Neuronal stem cell (in vitro differentiated cells): ENCODE results near the gene RNF175. TPM values are rescaled to one million over a fixed set of nuclear protein-coding genes. Genes with fewer than 3 reads are reported as not detected.

ENCODE experiments used
- DNase-seq: peaks from one replicate; pipeline ENCODE4 v3.0.0-alpha.2; 2013; ENCODE audit warnings: low spot score
- H2AFZ ChIP-seq: one replicate; pipeline ENCODE4 v1.6.1; 2013; ENCODE audit warnings: mild to moderate bottlenecking, low read length, inconsistent platforms
- H2AK5ac ChIP-seq: 2 replicates; pipeline ENCODE4 v1.6.1; 2013; ENCODE audit warnings: low read depth, mild to moderate bottlenecking, inconsistent platforms, low read length, moderate library complexity, mixed read lengths
- H2BK120ac ChIP-seq: 2 replicates; pipeline ENCODE4 v1.6.1; 2013; ENCODE audit warnings: low read depth, mild to moderate bottlenecking, inconsistent platforms, low read length, moderate library complexity, mixed read lengths
- H2BK12ac ChIP-seq: one replicate; pipeline ENCODE4 v1.6.1; 2013; ENCODE audit warnings: low read length, inconsistent platforms
- H2BK15ac ChIP-seq: 2 replicates; pipeline ENCODE4 v1.6.1; 2013; ENCODE audit warnings: mild to moderate bottlenecking, low read length, inconsistent platforms, mixed read lengths
- H2BK5ac ChIP-seq: one replicate; pipeline ENCODE4 v1.6.1; 2013; ENCODE audit warnings: inconsistent platforms, mild to moderate bottlenecking, low read length, moderate library complexity
- H3K14ac ChIP-seq: one replicate; pipeline ENCODE4 v1.6.1; 2013; ENCODE audit warnings: low read length, inconsistent platforms
- H3K18ac ChIP-seq: 2 replicates; pipeline ENCODE4 v1.6.1; 2013; ENCODE audit warnings: low read length, inconsistent platforms
- H3K23ac ChIP-seq: 2 replicates; pipeline ENCODE4 v1.6.1; 2013; ENCODE audit warnings: low read depth, mild to moderate bottlenecking, mixed read lengths, low read length, inconsistent platforms; ENCODE audit not compliant: poor library complexity
- H3K27ac ChIP-seq: replicated peaks from 3 replicates; pipeline ENCODE4 v1.5.1; 2013; ENCODE audit warnings: low read length, inconsistent platforms
- H3K27me3 ChIP-seq, 3 experiments: 2 replicates each; pipeline ENCODE4 v1.6.1; 2013; ENCODE audit warnings: low read length in 3 of 3, mild to moderate bottlenecking in 2 of 3, inconsistent platforms in 1 of 3, low read depth in 1 of 3, mixed read lengths in 1 of 3, moderate library complexity in 1 of 3; ENCODE audit not compliant: control insufficient read depth in 3 of 3, insufficient read depth in 3 of 3
- H3K36me3 ChIP-seq, 2 donors: replicated peaks in 1 of 2; 2 replicates each; pipeline ENCODE4 v1.6.1; 2013; ENCODE audit warnings: low read length in 2 of 2; ENCODE audit not compliant: control insufficient read depth in 2 of 2, insufficient read depth in 2 of 2
- H3K4ac ChIP-seq: 2 replicates; pipeline ENCODE4 v1.6.1; 2013; ENCODE audit warnings: inconsistent platforms, mild to moderate bottlenecking, low read length, moderate library complexity
- H3K4me1 ChIP-seq, 2 donors: 1 replicate in 1 of 2; 2 replicates in 1 of 2; pipeline ENCODE4 v1.6.1; 2013; ENCODE audit warnings: low read length in 2 of 2, low read depth in 1 of 2; ENCODE audit not compliant: control insufficient read depth in 2 of 2, insufficient read depth in 1 of 2
- H3K4me2 ChIP-seq: one replicate; pipeline ENCODE4 v1.6.1; 2013; ENCODE audit warnings: mild to moderate bottlenecking, low read length, inconsistent platforms; ENCODE audit not compliant: insufficient read depth, poor library complexity, severe bottlenecking
- H3K4me3 ChIP-seq, 2 donors: 2 replicates each; pipeline ENCODE4 v1.5.1; 2013; ENCODE audit warnings: low read length in 2 of 2, mild to moderate bottlenecking in 2 of 2, inconsistent platforms in 1 of 2, moderate library complexity in 1 of 2
- H3K79me1 ChIP-seq: one replicate; pipeline ENCODE4 v1.6.1; 2013; ENCODE audit warnings: low read depth, mild to moderate bottlenecking, inconsistent platforms, low read length, moderate library complexity
- H3K9ac ChIP-seq: one replicate; pipeline ENCODE4 v1.6.1; 2013; ENCODE audit warnings: mild to moderate bottlenecking, low read depth, low read length, inconsistent platforms; ENCODE audit not compliant: poor library complexity
- H3K9me3 ChIP-seq, 2 donors: replicated peaks in 1 of 2; 2 replicates each; pipeline versions ENCODE3 to v1.6.1; 2013; ENCODE audit warnings: low read length in 2 of 2, mild to moderate bottlenecking in 2 of 2, inconsistent platforms in 1 of 2, low read depth in 1 of 2, mixed read lengths in 1 of 2, moderate library complexity in 1 of 2; ENCODE audit not compliant: control insufficient read depth in 2 of 2, insufficient read depth in 1 of 2
- H4K8ac ChIP-seq: one replicate; pipeline ENCODE4 v1.6.1; 2013; ENCODE audit warnings: low read depth, mild to moderate bottlenecking, inconsistent platforms, low read length, moderate library complexity
- H4K91ac ChIP-seq: one replicate; pipeline ENCODE4 v1.6.1; 2013; ENCODE audit warnings: low read length, low read depth, mild to moderate bottlenecking, inconsistent platforms; ENCODE audit not compliant: poor library complexity
- WGBS, 2 donors: extraction: QIAGEN DNeasy Blood & Tissue Kit; methylation state at CpG; one replicate each; pipeline ENCODE4 v1.1.7; 2013; ENCODE audit warnings: missing lambda C conversion rate in 2 of 2, mixed read lengths in 1 of 2; ENCODE audit not compliant: insufficient read length in 2 of 2, insufficient replicate concordance in 1 of 2; ENCODE audit errors: extremely low coverage in 2 of 2; 5-methylcytosine and 5-hydroxymethylcytosine counted together
- polyA plus RNA-seq, 2 experiments: library from polyadenylated mRNA; stranded (reverse); fragments of 200-250 nt; gene quantifications; one replicate each; pipeline ENCODE4 v1.2.3, GENCODE V29; 2013

The RNF175 gene
- polyA plus RNA-seq (2013, experiment 1 of 2), result 22.7 TPM
- polyA plus RNA-seq (2013, experiment 2 of 2), result 22.6 TPM

GRCh38 chr4:153759407-153760316 lies at the start of gene RNF175:
Gene RNF175, minus strand, starts transcription at chr4:153760024. Its CDS starts 162 bp downstream, at chr4:153759862.
- Histone ChIP-seq H2BK15ac (peak within 1 kb of the TSS; percentile 11), H2AK5ac (peak within 1 kb of the TSS; percentile 47), H3K4ac (peak within 1 kb of the TSS; percentile 41), H3K9me3 (peaks cover 4 to 13% of the 10 kb centered on the region in 2 donors), H3K9ac (peak within 1 kb of the TSS; percentile 94), H3K27ac (no peak within 1 kb of the TSS), H2AFZ (peak within 1 kb of the TSS; percentile 82), H3K27me3 (no peaks in the 10 kb centered on the region), H3K4me2 (peak within 1 kb of the TSS; percentile 89), H4K8ac (peak within 1 kb of the TSS; percentile 93), H3K79me1 (peaks cover 9% of the 10 kb centered on the region), H4K91ac (peak within 1 kb of the TSS; percentile 91), H3K4me1 (peaks cover 20 to 33% of the 10 kb centered on the region in 2 donors), H2BK120ac (peak within 1 kb of the TSS; percentile 93), H3K36me3 (peaks cover 0 to 4% of the 10 kb centered on the region in 2 donors), H2BK5ac (peak within 1 kb of the TSS; percentile 35), H3K4me3 (peak within 1 kb of the TSS; percentile 52 to 80), H3K18ac (peak within 1 kb of the TSS; percentile 99), H3K14ac (peak within 1 kb of the TSS; percentile 82), H2BK12ac (peak within 1 kb of the TSS; percentile 85), H3K23ac (peak within 1 kb of the TSS; percentile 94)
- no peak for DNase-seq
- WGBS, 2 donors, result no CpG with 5 or more reads among the region's 76 CpGs

GRCh38 chr4:153809307-153809706 lies 49.5 kb upstream of the RNF175 start:
- Histone ChIP-seq H3K36me3 (no peaks in the 10 kb centered on the region), H3K4ac (no peak overlapping the region), H2AK5ac (no peak overlapping the region), H3K18ac (no peak overlapping the region), H3K4me3 (no peak overlapping the region), H3K9ac (no peak overlapping the region), H4K91ac (no peak overlapping the region), H2BK120ac (no peak overlapping the region), H2BK12ac (no peak overlapping the region), H2BK15ac (no peak overlapping the region), H3K14ac (no peak overlapping the region), H3K27ac (no peak overlapping the region), H3K4me2 (no peak overlapping the region), H4K8ac (no peak overlapping the region), H3K79me1 (no peaks in the 10 kb centered on the region), H3K4me1 (peaks cover 0 to 3% of the 10 kb centered on the region in 2 donors), H2BK5ac (no peak overlapping the region), H3K27me3 (no peaks in the 10 kb centered on the region), H2AFZ (no peak overlapping the region), H3K23ac (no peak overlapping the region), H3K9me3 (peaks cover 4 to 6% of the 10 kb centered on the region in 2 donors)
- no peak for DNase-seq

GRCh38 chr4:153808175-153808574 lies 48.4 kb upstream of the RNF175 start:
- no CpG with 5 or more reads among the region's 1 CpG for WGBS, 2 donors
- Histone ChIP-seq H3K9me3 (peaks cover 4 to 6% of the 10 kb centered on the region in 2 donors), H3K4me2 (no peak overlapping the region), H3K4me3 (no peak overlapping the region), H2BK15ac (no peak overlapping the region), H2AFZ (no peak overlapping the region), H4K91ac (no peak overlapping the region), H2BK5ac (no peak overlapping the region), H3K4ac (no peak overlapping the region), H3K4me1 (peaks cover 0 to 3% of the 10 kb centered on the region in 2 donors), H3K27me3 (no peaks in the 10 kb centered on the region), H3K14ac (no peak overlapping the region), H3K18ac (no peak overlapping the region), H2BK120ac (no peak overlapping the region), H2BK12ac (no peak overlapping the region), H4K8ac (no peak overlapping the region), H3K27ac (no peak overlapping the region), H3K36me3 (no peaks in the 10 kb centered on the region), H3K9ac (no peak overlapping the region), H3K23ac (no peak overlapping the region), H3K79me1 (no peaks in the 10 kb centered on the region), H2AK5ac (no peak overlapping the region)
- DNase-seq, result no peak

DNA sequence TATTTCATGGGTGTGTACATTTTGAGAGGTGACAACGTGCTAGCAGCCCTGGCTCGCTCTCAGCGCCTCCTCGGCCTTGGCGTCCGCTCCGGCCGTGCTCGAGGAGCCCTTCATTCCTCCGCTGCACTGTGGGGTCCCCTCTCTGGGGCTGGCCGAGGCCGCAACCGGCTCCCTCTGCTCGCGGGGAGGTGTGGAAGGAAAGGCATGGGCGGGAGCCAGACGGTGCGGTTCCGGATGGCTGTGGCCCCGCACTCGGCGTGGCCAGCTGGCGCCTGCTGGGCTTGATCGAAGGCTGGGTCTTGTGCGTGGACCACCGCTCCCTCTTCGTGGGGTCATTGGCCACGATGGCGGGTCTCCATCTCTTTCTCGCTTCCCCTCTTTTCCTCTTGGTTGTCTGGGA lies 46.2 kb upstream of the RNF175 start:
- H3K36me3 ChIP-seq, result no peaks in the 10 kb centered on the region
- DNase-seq, result no peak
- no CpG with 5 or more reads among the region's 30 CpGs for WGBS, 2 donors

More for the DNA sequence above, 46.2 kb upstream of the RNF175 start:
- Histone ChIP-seq H3K23ac (peak overlapping the region; percentile 28), H2AK5ac (no peak overlapping the region), H2AFZ (no peak overlapping the region), H3K27ac (no peak overlapping the region), H3K14ac (no peak overlapping the region), H3K18ac (peak overlapping the region; percentile 42), H4K8ac (no peak overlapping the region), H3K9me3 (peaks cover 4 to 6% of the 10 kb centered on the region in 2 donors), H2BK15ac (no peak overlapping the region), H3K4ac (no peak overlapping the region), H4K91ac (no peak overlapping the region), H2BK120ac (no peak overlapping the region), H3K9ac (no peak overlapping the region), H3K4me1 (peaks cover 0 to 4% of the 10 kb centered on the region in 2 donors), H2BK5ac (peak overlapping the region; percentile 29), H3K4me3 (no peak overlapping the region), H3K79me1 (no peaks in the 10 kb centered on the region), H3K27me3 (no peaks in the 10 kb centered on the region), H3K4me2 (no peak overlapping the region), H2BK12ac (no peak overlapping the region)
